SU-DHL-6 (cell line): ENCODE results near the gene ZNF488.

Source experiments
- CTCF ChIP-seq: fragments of 200-600 bp; sonication (generic); IDR thresholded peaks from one replicate; pipeline ENCODE4 v1.5.1; 2017; ENCODE audit warnings: antibody characterized with exemption, mild to moderate bottlenecking, low read length, moderate library complexity; ENCODE audit not compliant: insufficient read depth, poor library complexity, severe bottlenecking
- EZH2phosphoT487 ChIP-seq: fragments of 200-600 bp; sonication (generic), shearing (Covaris generic); conservative IDR thresholded peaks from 2 replicates; pipeline ENCODE4 v1.6.1; 2018; ENCODE audit warnings: mild to moderate bottlenecking, antibody characterized with exemption, low read length, moderate library complexity, mixed read lengths

- TF ChIP-seq CTCF (no peak), EZH2phosphoT487 (no peak)
These were observed 18.5 kb downstream of the ZNF488 start for GRCh38 chr10:47365431-47366180.
